Transverse colon (tissue), 3 donors: ENCODE measurements around the gene NCS1.

Experiments used
- POLR2A ChIP-seq: fragments of 450-650 bp; IDR thresholded peaks from one replicate; pipeline ENCODE4 v1.6.1; 2016; ENCODE audit warnings: antibody characterized with exemption, mild to moderate bottlenecking, moderate library complexity
- TF ChIP-seq, protein P1 (sequence below), 5 experiments: fragments of 200-600 bp in 3 of 5; fragments of 450-650 bp in 2 of 5; sonication (generic) in 3 of 5; IDR thresholded peaks; 1 replicate in 2 of 5; 2 replicates in 3 of 5; pipeline ENCODE4 v1.5.1; 2016 to 2017; ENCODE audit warnings: antibody characterized with exemption in 5 of 5, inconsistent platforms in 3 of 5, mild to moderate bottlenecking in 2 of 5, moderate library complexity in 1 of 5

DNA sequence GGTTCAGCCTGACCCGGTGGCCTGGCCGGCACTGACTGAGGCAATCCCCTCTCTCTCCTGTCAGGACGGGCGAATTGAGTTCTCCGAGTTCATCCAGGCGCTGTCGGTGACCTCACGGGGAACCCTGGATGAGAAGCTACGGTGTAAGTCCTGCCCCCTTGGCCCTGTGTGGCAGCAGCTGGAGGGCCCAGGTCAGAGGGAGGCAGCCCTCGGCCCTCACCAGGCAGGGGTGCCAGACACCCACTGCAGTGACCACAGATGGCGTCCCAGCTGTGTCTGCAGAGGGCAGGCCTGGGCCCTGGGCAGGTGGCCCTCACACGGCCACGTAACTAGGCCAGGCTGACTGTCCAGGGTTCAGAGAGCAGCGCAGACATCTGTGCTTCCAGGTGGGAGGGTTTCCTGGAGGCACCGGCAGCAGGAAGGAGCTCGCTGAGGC lies 47.5 kb downstream of the NCS1 start:
- TF ChIP-seq POLR2A, result no peak
- TF ChIP-seq, protein P1, sequence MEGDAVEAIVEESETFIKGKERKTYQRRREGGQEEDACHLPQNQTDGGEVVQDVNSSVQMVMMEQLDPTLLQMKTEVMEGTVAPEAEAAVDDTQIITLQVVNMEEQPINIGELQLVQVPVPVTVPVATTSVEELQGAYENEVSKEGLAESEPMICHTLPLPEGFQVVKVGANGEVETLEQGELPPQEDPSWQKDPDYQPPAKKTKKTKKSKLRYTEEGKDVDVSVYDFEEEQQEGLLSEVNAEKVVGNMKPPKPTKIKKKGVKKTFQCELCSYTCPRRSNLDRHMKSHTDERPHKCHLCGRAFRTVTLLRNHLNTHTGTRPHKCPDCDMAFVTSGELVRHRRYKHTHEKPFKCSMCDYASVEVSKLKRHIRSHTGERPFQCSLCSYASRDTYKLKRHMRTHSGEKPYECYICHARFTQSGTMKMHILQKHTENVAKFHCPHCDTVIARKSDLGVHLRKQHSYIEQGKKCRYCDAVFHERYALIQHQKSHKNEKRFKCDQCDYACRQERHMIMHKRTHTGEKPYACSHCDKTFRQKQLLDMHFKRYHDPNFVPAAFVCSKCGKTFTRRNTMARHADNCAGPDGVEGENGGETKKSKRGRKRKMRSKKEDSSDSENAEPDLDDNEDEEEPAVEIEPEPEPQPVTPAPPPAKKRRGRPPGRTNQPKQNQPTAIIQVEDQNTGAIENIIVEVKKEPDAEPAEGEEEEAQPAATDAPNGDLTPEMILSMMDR (IDR thresholded peaks at IDR 0.05), result no peak
